GM19023 (cell line): ENCODE data around the gene CORO6.

Experiments used
- ATAC-seq: cut with Tn5 transposase; IDR thresholded peaks from one replicate; pipeline ENCODE4 v1.9.1; 2021; ENCODE audit warnings: mild to moderate bottlenecking, moderate library complexity; ENCODE audit not compliant: unreplicated experiment

Gene CORO6

GRCh38 chr17:29613856-29614255, 8.9 kb downstream of the CORO6 start:
- no peak for ATAC-seq

- ATAC-seq, result no peak
Observed at GRCh38 chr17:29613352-29613837, 9.3 kb downstream of the CORO6 start.

GRCh38 chr17:29612404-29613280, 10.1 kb downstream of the CORO6 start:
- no peak for ATAC-seq

- no peak for ATAC-seq
Observed at GRCh38 chr17:29612094-29612403, 10.7 kb downstream of the CORO6 start.

- no peak for ATAC-seq
Observed at GRCh38 chr17:29611351-29612093, 11.2 kb downstream of the CORO6 start.

GRCh38 chr17:29610395-29610794, 12.3 kb downstream of the CORO6 start:
- ATAC-seq, result no peak

GRCh38 chr17:29608986-29609385, 13.7 kb downstream of the CORO6 start:
- ATAC-seq, result no peak

GRCh38 chr17:29607557-29608195, 15.0 kb downstream of the CORO6 start:
- no peak for ATAC-seq

GRCh38 chr17:29603109-29603674, 19.5 kb downstream of the CORO6 start:
- no peak for ATAC-seq

GRCh38 chr17:29597361-29598172, 25.1 kb downstream of the CORO6 start:
- ATAC-seq, result no peak

GRCh38 chr17:29596811-29597210, 25.9 kb downstream of the CORO6 start:
- ATAC-seq, result no peak

- no peak for ATAC-seq
Observed at GRCh38 chr17:29595943-29596774, 26.6 kb downstream of the CORO6 start.

- ATAC-seq, result no peak
Observed at GRCh38 chr17:29595107-29595942, 27.4 kb downstream of the CORO6 start.

GRCh38 chr17:29594519-29595090, 28.1 kb downstream of the CORO6 start:
- ATAC-seq, result no peak

- ATAC-seq, result no peak
Observed at GRCh38 chr17:29593591-29594518, 28.9 kb downstream of the CORO6 start.

GRCh38 chr17:29592850-29593551, 29.7 kb downstream of the CORO6 start, which contains the start of gene ANKRD13B:
Gene ANKRD13B (plus strand): TSS chr17:29593132. CDS start chr17:29593622, 490 bp downstream.
- no peak for ATAC-seq
